HL-60 (cell line): ENCODE measurements around the gene MRTFA.

Experiments
- DNase-seq, 2 experiments: peaks; one replicate each; pipeline ENCODE4 v3.0.0-alpha.2; 2010 to 2020; ENCODE audit warnings: low read depth in 1 of 2, low spot score in 1 of 2
- H3K27ac ChIP-seq: fragments of 250-450 bp; sonication (Bioruptor Pico); replicated peaks from 2 replicates; pipeline ENCODE4 v1.5.1; 2020; ENCODE audit warnings: mild to moderate bottlenecking, moderate library complexity
- H3K27me3 ChIP-seq: fragments of 250-450 bp; sonication (Bioruptor Pico); 2 replicates; pipeline ENCODE4 v1.5.1; 2021; ENCODE audit warnings: mild to moderate bottlenecking, moderate library complexity; ENCODE audit not compliant: insufficient read depth, poor library complexity, severe bottlenecking
- H3K4me3 ChIP-seq: replicated peaks from 2 replicates; pipeline ENCODE4 v1.5.1; 2011; ENCODE audit warnings: mild to moderate bottlenecking, control low read depth, low read length; ENCODE audit not compliant: insufficient read depth
- CTCF ChIP-seq: IDR thresholded peaks from one replicate; pipeline ENCODE4 v1.5.1; 2011; ENCODE audit warnings: low read length, control low read depth, inconsistent platforms; ENCODE audit not compliant: insufficient read depth
- GABPA ChIP-seq: IDR thresholded peaks from 2 replicates; pipeline ENCODE4 v1.6.1; 2012; ENCODE audit warnings: low read depth
- POLR2AphosphoS5 ChIP-seq: IDR thresholded peaks from 2 replicates; pipeline ENCODE4 v1.6.1; 2012; ENCODE audit warnings: low read depth
- REST ChIP-seq: IDR thresholded peaks from 2 replicates; pipeline ENCODE4 v1.6.1; 2012; ENCODE audit warnings: low read depth; ENCODE audit not compliant: insufficient replicate concordance
- SPI1 ChIP-seq: IDR thresholded peaks from 2 replicates; pipeline ENCODE4 v1.6.1; 2012; ENCODE audit warnings: low read depth, mild to moderate bottlenecking, borderline replicate concordance

The MRTFA gene

GRCh38 chr22:40583053-40583741, 53.3 kb downstream of the MRTFA start:
- Histone ChIP-seq H3K27me3 (no peaks in the 10 kb centered on the region), H3K27ac (no peak overlapping the region), H3K4me3 (no peak overlapping the region)
- no peak for DNase-seq
- no peak for TF ChIP-seq CTCF
- no peak for TF ChIP-seq POLR2AphosphoS5
- no peak for TF ChIP-seq REST
- no peak for TF ChIP-seq GABPA
- TF ChIP-seq SPI1: no peak

GRCh38 chr22:40582063-40582462, 54.5 kb downstream of the MRTFA start:
- H3K4me3 ChIP-seq: no peak overlapping the region
- no peak overlapping the region for H3K27ac ChIP-seq
- no peak for DNase-seq
- no peaks in the 10 kb centered on the region for H3K27me3 ChIP-seq
- TF ChIP-seq SPI1 (no peak), REST (no peak), GABPA (no peak), CTCF (no peak), POLR2AphosphoS5 (no peak)

- Histone ChIP-seq H3K27me3 (no peaks in the 10 kb centered on the region), H3K27ac (no peak overlapping the region), H3K4me3 (no peak overlapping the region)
- DNase-seq: no peak
- no peak for TF ChIP-seq CTCF
- TF ChIP-seq REST: no peak
- no peak for TF ChIP-seq SPI1
- TF ChIP-seq POLR2AphosphoS5: no peak
- no peak for TF ChIP-seq GABPA
These were observed 55.9 kb downstream of the MRTFA start for GRCh38 chr22:40580631-40581030.
